ENCODE data around the gene CYP4V2.

The CYP4V2 gene

DNA sequence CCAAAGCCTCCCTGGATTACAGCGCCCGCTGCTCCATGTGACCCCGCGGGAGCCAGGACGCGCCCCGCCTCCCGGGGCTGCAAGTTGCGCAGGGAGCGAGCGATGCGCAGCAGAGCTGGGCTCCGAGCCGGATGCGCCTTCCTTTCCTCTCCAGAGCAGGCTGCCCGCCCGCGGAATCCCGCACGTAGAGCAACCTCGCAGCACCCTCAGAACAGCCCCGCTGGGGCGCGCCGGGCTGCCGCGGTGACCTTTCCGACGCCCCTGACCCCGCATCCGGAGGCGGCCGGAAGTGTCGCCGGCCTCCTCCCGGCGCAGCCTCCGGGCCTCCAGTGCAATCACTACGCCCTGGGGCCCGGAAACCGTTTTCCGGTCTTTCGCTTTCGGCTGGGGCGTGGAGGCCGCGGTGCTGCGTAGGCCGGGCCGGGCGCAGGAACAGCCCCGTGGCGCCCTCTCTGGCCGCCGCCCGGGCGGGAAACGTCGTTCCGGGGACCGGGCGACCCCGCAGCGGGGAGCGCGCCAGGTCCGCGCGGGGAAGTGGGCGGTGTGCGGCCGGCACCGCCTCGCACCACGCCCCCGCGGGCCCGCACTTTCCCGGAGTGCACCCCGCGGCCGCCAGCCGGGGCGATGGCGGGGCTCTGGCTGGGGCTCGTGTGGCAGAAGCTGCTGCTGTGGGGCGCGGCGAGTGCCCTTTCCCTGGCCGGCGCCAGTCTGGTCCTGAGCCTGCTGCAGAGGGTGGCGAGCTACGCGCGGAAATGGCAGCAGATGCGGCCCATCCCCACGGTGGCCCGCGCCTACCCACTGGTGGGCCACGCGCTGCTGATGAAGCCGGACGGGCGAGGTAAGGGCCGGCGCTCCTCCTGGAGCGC is at the start of gene CYP4V2:
Gene CYP4V2 (plus strand): TSS at position 368 of the 866 bp plus-strand sequence. CDS start 257 bp downstream, at position 625.
- DNase-seq (ENCODE audit: low read depth): no peak

DNA sequence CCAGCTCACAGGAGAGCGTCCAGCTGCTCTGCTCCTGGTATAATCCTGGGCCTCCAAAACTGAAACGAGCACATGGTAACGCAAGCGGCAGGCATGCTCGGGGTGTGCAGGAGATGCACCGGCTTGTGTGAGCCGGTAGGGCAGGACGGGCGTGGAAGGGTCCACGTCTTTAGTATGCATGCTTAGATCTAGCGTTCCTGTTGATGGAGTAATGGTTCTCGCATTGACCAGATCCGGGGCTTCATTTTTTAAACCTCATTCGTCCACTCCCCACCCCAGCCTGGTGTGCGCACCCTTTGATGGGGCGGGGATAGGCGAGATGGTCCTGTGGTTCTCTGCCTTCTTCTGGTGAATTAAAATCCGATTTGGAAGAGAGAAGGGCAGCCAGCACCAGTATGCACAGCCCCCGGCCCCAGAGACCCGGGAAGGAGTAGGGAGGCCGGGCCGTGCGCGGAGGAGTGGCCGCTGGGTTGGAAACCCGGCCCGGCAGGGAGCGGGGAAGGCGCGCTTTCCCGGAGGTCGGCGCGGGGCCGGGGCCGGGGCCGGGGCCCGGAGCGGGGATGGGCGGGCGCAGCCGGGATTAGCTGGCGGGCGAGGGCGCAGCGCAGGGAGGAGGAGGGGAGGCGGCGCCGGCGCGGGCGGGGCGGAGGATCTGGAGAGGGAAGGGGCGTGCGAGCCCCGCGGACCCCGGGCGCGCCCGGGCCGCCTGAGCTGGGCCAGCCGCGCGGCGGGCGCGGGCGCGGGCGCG is 47.0 kb upstream of the CYP4V2 start:
- no peak for DNase-seq (ENCODE audit: low read depth)

DNA sequence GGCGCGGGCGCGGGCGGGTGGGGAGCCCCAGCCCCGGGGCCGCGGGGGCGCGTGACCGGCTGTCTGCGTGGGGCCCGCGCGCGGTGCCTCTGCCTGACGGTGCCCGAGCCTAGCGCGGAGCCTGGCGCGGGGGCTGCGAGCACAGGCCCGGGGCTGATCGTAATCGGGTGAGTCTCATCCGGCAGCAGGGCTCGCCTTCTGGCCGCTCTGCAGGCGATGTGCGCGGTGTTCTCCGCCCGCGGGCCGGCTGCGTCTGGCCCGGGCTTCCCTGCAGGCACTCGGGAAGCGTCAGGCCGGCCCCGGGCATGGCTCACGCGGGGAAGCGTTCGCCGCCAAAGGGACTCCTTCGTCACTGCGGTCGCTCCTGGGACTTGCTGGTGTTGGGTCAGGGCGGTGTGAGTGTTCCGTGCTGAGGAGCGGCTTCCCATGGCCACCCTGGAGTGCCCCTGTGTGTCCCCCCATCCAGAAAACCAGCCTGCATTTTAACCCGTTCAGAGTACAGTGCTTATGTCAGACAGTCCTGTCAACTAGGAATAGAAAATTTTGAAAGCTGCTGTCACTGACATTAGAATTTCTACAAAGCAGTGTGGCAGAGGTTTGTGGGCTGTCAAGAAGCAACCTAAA is 46.3 kb upstream of the CYP4V2 start:
- DNase-seq (ENCODE audit: low read depth): no peak

DNA sequence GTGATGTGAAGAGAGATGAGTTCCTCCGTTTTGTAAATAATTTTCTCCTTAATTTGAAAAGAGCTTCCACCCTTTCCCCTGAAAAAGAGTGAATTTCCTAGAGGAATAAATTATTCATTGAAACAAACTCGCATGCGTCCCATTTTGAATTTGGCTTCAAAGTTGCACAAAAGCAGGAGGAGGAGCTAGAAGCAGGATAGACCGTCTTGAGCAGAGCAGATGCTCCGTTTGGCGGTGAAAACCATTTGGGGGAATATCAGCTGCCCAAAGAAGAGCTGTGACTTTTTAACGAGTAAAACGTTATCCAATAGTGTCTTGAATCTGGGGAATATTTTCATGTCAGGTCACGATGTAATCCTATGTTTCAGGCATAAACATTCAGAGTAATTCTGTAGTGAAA is 44.9 kb upstream of the CYP4V2 start:
- no peak for DNase-seq (ENCODE audit: low read depth)

DNA sequence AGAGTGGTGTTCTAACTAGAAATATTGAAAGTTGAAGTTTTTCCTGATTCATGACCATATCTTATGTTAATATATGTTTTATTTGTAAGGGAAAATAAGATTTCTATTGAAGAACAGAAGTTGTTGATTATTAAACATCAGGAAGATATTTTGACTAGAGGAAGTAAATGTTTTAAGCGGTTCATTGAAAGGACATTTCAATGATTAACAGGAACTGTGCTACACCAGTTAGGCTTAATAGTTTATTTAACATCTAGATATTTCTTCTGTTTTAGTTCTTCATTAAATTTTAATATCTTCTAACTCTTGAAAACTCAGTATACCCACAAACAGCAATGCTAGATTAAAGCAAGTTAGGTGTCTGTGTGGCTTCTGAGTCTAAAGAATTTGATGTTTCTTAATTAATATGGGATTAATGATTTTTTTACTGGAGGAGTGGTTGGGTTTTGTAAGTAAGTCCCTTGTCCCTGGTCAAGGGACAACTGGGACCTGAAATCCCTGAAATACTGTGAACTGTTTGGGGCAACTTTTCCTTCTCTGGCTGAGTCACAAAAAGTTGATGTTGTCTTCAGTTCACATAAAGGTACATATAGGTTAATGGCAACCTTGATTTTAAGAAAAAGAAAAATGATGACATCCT is 42.9 kb upstream of the CYP4V2 start:
- no peak for DNase-seq (ENCODE audit: low read depth)

DNA sequence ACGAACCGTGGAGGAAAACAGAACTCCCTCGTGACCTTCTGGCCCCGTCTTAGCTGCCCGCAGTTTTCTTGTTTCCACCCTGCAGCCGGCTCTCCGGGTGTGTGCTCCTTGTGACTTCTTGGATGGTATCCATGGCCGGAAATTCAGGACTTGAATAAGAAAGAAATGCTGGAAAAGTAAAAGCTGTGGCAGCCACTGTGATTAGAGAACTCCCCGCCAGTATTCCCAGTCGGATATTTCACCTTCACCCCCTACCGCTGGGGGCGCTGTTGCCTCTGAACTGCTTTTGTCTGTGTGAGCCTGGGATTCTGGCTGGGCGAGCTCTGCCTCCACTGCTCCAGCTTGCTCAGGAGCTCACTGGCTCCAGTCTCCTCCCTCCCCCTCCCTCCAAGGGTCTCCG is 41.5 kb upstream of the CYP4V2 start:
- no peak for DNase-seq (ENCODE audit: low read depth)

DNA sequence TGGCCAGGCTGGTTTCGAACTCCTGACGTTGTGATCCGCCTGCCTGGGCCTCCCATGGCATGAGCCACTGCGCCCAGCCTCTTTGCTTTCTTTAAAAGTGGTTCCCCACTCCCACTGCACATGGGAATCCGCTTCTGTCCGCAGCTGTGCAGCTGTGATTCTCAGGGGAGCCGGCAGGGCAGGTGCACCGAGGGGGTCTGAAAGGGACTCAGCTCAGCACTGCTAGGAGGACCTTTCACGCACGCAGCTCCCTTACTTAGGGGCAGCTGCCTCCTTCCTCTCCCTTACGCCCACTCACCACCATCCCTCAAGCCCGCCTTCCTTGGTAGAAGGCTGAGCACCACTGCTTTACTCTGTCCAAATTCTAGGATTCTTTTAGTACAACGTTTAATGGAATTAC is 40.4 kb upstream of the CYP4V2 start:
- no peak for DNase-seq (ENCODE audit: low read depth)

DNA sequence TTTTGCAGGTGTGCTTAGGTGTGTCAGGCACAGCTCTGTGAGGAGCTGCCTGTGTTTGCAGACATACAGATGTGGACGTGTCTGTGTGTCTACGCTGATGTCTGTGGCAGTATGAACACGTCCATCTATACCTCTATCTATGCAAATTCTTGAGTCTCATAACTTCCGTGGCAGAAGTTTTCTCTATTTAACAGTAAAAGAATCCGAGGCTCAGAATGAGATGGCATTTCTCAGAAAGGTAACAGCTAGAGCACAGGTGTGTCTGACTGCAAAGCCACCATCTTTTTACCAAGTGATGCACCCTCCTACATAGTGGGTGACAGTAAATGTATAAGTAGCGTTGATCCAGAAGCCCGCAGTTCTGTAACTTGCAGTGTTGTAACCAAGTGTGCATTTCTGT is 39.9 kb upstream of the CYP4V2 start:
- DNase-seq (ENCODE audit: low read depth): no peak

DNA sequence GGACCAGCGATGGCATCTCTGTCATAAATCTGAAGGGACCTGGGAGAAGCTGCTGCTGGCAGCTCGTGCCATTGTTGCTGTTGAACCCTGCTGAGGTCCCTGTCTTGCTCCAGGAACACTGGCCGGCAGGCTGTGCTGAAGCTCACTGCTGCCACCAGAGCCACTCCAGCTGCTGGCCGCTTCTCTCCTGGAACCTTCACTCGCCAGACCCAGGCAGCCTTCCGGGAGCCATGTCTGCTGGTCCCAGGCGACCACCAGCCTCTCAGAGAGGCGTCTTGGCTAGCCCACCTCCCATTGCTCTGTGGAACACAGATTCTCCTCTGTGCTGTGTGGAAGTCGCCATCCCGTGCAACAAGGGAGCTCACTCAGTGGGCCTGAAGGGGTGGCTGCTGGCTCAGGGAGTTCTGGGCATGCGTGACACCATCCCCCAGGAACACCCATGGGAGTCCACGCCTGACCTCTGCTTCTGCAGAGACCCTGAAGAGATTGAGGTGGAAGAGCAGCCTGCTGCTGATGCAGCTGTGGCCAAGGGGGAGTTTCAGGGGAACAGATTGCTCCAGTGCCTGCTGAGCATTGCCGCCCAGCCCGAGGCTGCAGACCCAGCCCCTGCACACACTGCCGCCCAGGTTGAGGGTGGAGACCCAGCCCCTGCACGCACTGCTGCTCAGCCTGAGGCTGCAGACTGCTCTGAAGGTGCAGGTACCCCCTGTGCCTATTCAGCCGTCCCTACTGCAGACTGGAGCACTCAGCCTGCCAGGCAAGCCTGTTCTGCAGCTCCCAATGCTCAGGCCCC is 33.1 kb upstream of the CYP4V2 start:
- no peak for DNase-seq (ENCODE audit: low read depth)

DNA sequence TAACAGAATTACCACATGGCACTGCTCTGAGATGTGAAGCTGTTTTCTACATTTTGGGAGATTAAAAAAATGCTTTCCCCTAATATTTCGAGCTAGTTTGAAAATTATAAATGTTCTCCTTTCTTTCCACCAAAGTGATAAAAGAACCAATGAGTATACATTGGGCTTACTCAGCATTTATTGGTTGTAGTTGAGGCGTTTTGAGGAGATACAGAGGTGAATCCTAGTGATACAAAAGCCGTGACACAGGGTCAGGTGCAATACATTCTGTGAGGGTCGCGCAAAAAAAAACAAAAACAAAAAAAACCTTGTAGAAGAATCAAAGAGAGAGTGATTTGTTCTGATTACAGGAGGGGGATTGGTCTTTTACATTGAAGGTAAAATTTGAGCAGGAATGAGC is 32.4 kb upstream of the CYP4V2 start:
- no peak for DNase-seq (ENCODE audit: low read depth)

DNA sequence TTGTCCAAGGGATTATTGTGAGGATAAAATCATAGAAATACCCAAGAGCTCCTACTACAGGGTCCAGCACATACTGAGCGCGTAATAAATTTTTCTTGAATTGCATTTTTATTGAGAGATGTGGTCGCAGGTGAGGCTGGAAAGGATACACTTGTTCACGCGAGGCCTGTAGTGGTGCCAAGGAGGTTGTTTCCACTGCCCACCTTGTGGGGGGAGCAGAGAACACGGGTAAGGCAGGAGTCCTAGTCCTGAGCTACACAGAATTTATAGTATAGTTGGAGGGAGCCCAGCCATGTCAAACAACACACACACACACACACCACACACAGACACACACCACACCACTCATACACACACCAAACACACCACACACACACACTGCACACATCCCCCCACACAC is 31.8 kb upstream of the CYP4V2 start:
- no peak for DNase-seq (ENCODE audit: low read depth)

DNA sequence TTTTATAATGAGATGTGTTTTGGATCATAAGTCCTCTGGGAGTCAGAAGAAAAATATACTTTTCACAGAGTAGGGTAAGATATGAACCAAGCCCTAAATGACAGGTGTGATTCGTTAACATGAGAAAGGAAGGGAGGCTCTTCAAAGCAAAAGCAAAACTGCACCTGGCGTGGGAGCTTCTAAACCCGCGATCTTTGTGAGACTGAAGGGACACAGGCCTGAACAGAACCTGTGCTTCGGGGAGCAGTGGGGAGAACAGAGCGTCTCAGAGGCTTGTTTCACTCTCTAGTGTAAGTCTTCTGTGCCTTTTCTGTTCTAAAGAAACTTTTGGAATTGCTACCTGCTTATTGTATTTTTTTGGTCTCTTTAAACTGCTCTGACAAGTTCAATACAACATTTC is 30.2 kb upstream of the CYP4V2 start:
- DNase-seq (ENCODE audit: low read depth): no peak

DNA sequence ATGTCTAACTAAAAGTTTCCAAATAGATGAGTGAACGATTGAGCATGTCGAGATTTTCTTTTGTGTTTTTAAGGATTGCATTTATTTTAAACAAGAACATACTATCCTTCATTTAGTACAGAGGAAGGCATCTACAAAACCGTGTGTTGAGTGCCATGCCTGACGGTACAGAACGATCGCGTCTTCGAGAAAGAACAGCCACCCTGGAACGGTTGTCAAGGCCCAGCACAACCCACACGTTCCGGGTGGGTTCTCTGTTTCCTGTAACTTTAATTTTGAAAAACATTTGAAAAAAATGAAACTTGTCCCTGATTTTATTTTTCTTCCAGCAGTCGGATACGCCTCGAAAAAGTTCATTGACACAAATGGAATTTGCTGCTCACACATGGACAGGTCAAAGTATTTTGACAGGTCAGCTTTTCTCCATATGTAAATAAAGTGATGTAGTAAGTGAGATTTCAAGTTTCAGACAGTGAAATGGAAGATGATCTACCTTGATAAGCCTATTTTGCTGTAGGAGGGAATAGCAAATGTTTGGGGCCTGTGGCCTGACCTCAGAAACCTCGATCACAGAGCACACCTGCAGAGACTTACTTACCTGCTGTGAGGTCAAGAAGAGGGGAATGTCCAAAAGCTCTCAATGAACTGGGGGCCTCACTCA is 24.4 kb upstream of the CYP4V2 start:
- no peak for DNase-seq (ENCODE audit: low read depth)

DNA sequence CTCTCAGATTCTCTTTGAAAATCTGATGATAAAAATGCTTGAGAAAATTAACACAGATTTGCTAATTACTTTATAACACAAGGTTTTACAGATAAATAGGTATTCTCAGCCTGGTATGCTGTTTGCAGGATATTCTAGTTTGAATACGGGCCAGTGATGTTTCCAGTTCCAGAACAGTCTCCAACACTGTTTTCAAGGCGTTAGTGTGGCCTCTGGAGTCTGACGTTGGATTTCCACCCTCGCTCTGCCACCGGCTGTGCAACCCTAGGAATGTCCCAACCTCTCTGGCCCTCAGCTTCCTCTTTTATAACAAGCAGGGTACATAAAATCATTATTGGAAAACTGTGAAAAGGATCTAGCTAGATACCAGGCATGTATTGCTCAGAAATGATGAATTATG is 23.8 kb upstream of the CYP4V2 start:
- no peak for DNase-seq (ENCODE audit: low read depth)

DNA sequence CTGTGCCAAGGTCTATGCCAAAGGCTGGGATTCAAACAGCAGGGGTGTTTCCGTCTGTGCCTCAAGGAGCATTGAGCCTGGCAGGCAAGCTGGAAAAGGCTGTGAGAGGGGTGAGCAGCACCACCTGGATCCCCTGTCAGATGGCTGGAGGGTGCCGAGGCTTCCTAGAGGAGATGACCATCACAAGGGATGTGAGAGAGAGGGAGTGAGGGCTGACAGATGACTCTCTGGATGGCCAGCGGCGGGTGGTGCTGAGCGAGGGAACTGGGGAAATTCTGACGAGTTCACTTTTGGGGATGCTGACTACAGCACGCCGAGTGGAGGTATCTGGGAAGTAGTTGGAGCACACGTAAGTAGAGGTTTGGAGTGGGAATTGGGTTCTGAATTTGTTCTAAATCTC is 22.6 kb upstream of the CYP4V2 start:
- DNase-seq (ENCODE audit: low read depth): no peak

DNA sequence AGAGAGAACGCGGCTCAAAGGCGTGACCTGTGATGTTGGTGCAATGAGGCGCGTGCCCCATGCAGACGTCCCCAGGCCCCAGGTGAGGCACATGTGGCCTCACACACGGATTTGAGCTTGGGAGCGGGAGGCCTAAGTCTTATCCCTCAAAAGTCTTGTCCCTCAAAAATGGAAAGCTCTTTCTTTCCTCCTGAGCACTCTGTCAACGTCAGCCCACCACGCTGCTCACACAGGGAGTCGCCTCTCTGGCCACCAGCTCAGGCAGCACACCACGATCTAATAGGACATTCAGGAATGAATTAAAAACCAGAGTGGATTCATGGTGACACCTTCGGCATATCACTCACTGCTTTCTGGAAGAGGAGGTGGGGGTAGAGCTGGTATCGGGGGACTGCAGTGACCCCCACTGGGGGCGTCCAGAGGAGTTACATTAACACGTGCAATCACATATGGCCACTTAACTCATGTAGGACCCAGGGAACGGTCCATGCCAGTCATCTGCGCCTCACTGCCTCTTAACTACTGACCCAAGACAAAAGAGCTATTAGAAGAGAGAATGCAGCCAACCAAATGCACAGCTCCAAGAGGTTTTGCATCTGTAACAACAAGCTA is 21.9 kb upstream of the CYP4V2 start:
- DNase-seq (ENCODE audit: low read depth): no peak

DNA sequence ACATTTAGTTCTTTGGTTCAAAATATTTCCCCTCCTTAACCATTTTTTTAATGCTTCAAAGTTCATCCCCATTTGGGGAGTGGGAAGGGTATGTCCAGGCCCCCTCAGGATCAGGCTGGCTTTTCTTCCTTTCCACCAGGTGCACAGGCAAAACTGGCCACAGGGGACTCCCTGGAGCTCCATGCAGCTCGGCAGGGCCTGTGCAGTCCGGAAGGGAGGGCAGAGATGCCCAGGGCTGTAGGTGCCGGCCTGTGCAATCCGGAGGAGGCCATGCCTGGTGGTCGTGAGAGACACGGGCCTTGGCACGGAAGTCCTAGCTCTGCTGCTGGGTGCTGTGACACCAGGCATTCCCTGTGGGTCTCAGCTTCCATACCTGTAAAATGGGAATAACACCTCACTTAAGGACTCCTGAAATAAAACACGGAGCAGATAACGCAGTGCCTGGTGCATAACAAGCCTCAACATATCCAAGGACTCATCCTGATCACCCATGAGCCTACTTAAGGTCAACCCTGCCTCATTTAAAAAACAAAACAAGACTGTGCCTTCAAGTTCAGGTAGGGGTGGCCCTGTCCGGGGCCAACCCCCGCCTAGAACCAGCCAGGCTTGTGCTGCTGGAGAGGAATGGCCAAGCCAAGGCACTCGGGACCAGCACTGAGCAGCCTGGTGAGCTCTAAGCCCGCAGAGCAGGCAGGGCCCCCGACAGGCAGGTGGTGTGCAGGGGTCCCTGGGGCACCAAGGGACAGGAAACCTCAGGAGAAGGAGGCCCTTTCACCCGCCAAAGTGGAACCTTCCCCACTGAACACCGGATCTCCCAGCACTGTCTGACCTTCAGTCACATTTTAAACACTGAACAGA is 21.2 kb upstream of the CYP4V2 start:
- no peak for DNase-seq (ENCODE audit: low read depth)

DNA sequence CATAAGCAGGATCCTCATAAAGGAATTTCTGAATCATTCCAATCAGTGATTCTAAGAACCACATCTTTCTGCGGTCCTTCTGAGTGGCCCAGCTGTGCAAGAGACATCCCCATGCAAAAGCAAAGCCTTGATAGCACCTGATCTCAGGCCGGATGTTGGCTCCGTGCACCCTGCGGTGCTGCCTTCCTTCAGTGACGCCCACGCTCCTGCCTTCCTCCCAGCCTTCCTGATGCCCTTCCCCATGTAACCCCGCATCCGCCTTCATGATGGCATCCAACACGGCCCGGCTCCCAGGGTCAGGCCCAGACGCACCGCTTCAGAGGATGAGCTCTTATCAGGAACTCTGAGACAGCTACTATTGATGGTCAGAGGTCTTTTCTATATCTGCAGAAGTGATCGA is 20.4 kb upstream of the CYP4V2 start:
- no peak for DNase-seq (ENCODE audit: low read depth)

DNA sequence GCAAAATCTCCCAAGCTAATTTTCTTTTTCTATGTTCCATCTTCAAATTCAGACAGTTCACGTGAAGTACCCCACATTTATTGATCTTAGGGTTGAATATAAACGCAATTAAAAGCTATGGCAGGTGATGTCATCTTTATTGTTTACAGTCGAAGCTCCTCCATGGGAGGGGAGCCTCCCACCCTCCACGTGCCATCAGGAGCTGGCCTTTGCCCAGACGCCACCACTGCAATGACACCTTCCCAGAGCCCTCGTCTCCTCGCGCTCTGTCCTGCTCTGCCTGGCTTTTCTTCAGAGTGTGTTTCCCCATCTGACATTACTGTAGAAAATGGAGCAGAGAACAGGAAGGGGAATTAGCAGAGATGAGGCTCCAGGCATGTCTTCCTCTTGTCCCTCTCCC is 18.8 kb upstream of the CYP4V2 start:
- no peak for DNase-seq (ENCODE audit: low read depth)

DNA sequence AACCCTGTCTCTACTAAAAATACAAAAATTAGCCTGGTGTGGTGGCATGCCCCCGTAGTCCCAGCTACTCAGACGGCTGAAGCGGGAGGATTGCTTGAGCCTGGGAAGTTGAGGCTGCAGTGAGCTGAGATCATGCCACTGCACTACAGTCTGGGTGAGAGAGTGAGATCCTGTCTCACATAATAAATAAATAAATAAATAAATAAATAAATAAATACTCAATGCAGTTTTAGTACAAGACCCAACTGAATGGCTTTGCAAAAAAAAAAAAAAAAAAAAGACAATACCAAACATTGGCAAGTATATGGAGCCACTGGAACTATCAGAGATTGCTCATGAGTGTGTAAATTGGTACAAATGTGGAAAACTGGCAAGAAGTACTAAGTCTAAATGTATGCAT is 3.3 kb upstream of the CYP4V2 start:
- no peak for DNase-seq (ENCODE audit: low read depth)
